Natural killer cell (primary cell): Measurements from ENCODE around the gene ABL1. TPM values are rescaled to one million over a fixed set of nuclear protein-coding genes. Genes with fewer than 3 reads are reported as not detected.

Source experiments
- ATAC-seq, 3 donors: fragments of 150-1000 bp in 2 of 3; fragments of 200-7000 bp in 1 of 3; cut with Tn5 transposase; 1 replicate in 1 of 3; 2 replicates in 2 of 3; pipeline ENCODE4 v1.10.0; 2021; ENCODE audit warnings: mild to moderate bottlenecking in 2 of 3, moderate library complexity in 2 of 3
- DNase-seq, 2 donors: peaks; one replicate each; pipeline versions ENCODE4 v3.0.0 to v3.0.0-alpha.2; 2013 to 2021; ENCODE audit warnings: mixed read lengths in 1 of 2
- H3K27ac ChIP-seq: one replicate; pipeline ENCODE4 v1.5.1; 2013; ENCODE audit warnings: mild to moderate bottlenecking, low read length
- H3K27me3 ChIP-seq: one replicate; pipeline ENCODE4 v1.6.1; 2013; ENCODE audit warnings: low read length; ENCODE audit not compliant: control insufficient read depth, insufficient read depth
- H3K36me3 ChIP-seq: one replicate; pipeline ENCODE4 v1.6.1; 2013; ENCODE audit warnings: low read length; ENCODE audit not compliant: control insufficient read depth, insufficient read depth
- H3K4me1 ChIP-seq: one replicate; pipeline ENCODE4 v1.6.1; 2013; ENCODE audit warnings: low read length; ENCODE audit not compliant: control insufficient read depth, insufficient read depth
- H3K4me3 ChIP-seq: one replicate; pipeline ENCODE4 v1.5.1; 2013; ENCODE audit warnings: low read length
- H3K9me3 ChIP-seq: one replicate; pipeline ENCODE4 v1.6.1; 2013; ENCODE audit warnings: low read length; ENCODE audit not compliant: control insufficient read depth, insufficient read depth
- H3K27ac Mint-ChIP-seq, 2 donors: one replicate each; pipeline ENCODE4 v1.8.0; 2022; ENCODE audit warnings: mild to moderate bottlenecking in 2 of 2, mixed read lengths in 2 of 2, moderate library complexity in 1 of 2
- H3K27me3 Mint-ChIP-seq, 2 donors: one replicate each; pipeline ENCODE4 v1.8.0; 2022; ENCODE audit warnings: low read depth in 2 of 2, mixed read lengths in 2 of 2
- H3K36me3 Mint-ChIP-seq: one replicate; pipeline ENCODE4 v1.8.0; 2022; ENCODE audit warnings: mixed read lengths
- H3K4me1 Mint-ChIP-seq, 2 donors: one replicate each; pipeline ENCODE4 v1.8.0; 2022; ENCODE audit warnings: mixed read lengths in 2 of 2
- H3K4me3 Mint-ChIP-seq: one replicate; pipeline ENCODE4 v1.8.0; 2022; ENCODE audit warnings: mild to moderate bottlenecking, moderate library complexity, mixed read lengths
- H3K9me3 Mint-ChIP-seq, 2 donors: one replicate each; pipeline ENCODE4 v1.8.0; 2022; ENCODE audit warnings: mixed read lengths in 2 of 2
- whole genome bisulfite sequencing: methylation state at CpG from one replicate; pipeline ENCODE4 v1.1.7; 2013; ENCODE audit warnings: missing lambda C conversion rate; ENCODE audit not compliant: insufficient coverage; 5-methylcytosine and 5-hydroxymethylcytosine counted together
- intact Hi-C: fragments of 100-400 bp; cut with micrococcal nuclease; formaldehyde crosslinking; loops from one replicate; pipeline ENCODE4 v1.14.2; 2022
- total RNA-seq, 4 donors: library from RNA; stranded (reverse); fragments of 120-200 nt in 1 of 4; gene quantifications; one replicate each; pipeline versions ENCODE4 v1.2.3 to v1.2.4, GENCODE V29; 2013 to 2022
- TF ChIP-seq, protein P1 (sequence below): fragments of 200-600 bp; IDR thresholded peaks from one replicate; pipeline ENCODE4 v1.8.0; 2022; ENCODE audit warnings: antibody characterized with exemption

Gene ABL1
- total RNA-seq, 3 donors from 2014 or later (not counting 1 experiment from before 2014, with no cell fraction given): 49.7 to 65.6 (median 53.8) TPM

DNA sequence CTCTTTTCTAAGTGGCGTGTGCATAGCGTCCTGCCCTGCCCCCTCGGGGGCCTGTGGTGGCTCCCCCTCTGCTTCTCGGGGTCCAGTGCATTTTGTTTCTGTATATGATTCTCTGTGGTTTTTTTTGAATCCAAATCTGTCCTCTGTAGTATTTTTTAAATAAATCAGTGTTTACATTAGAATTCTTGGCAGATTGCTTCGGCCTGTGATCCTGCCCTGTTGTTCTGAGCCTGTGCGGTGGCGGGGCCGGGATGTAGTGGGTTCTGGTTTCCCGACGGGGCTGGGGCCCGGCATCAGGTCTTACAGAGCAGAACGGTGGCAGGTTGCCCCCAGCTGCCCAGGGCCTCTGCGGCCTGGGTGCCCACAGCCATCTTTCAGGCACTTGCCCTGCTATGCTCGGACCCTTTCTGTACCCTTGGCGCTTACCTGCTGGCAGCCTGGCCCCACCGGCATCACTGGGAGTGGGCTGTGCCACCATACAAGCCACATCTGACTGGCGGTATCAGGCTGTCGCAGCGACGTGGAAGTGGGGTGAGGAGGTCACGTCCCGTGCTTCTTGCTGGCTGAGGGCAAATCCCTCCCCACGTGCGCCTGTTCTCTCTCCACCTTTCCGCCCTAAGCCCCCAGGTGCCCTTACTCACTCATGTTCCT is 52.6 kb downstream of the ABL1 start:
- intact Hi-C loops: no loop called here
- H3K9me3 Mint-ChIP-seq: no peaks in the 10 kb centered on the region
- no peak overlapping the region for H3K27ac Mint-ChIP-seq
- no peaks in the 10 kb centered on the region for H3K27me3 ChIP-seq
- ATAC-seq (no peak), DNase-seq (no peak)
- H3K27ac ChIP-seq: no peak overlapping the region
- no peak overlapping the region for H3K4me3 Mint-ChIP-seq
- no peaks in the 10 kb centered on the region for H3K27me3 Mint-ChIP-seq
- H3K36me3 Mint-ChIP-seq: peaks cover 7% of the 10 kb centered on the region
- no peaks in the 10 kb centered on the region for H3K4me1 ChIP-seq
- H3K4me3 ChIP-seq: no peak overlapping the region
- TF ChIP-seq, protein P1, sequence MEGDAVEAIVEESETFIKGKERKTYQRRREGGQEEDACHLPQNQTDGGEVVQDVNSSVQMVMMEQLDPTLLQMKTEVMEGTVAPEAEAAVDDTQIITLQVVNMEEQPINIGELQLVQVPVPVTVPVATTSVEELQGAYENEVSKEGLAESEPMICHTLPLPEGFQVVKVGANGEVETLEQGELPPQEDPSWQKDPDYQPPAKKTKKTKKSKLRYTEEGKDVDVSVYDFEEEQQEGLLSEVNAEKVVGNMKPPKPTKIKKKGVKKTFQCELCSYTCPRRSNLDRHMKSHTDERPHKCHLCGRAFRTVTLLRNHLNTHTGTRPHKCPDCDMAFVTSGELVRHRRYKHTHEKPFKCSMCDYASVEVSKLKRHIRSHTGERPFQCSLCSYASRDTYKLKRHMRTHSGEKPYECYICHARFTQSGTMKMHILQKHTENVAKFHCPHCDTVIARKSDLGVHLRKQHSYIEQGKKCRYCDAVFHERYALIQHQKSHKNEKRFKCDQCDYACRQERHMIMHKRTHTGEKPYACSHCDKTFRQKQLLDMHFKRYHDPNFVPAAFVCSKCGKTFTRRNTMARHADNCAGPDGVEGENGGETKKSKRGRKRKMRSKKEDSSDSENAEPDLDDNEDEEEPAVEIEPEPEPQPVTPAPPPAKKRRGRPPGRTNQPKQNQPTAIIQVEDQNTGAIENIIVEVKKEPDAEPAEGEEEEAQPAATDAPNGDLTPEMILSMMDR: no peak
- H3K4me1 Mint-ChIP-seq: no peaks in the 10 kb centered on the region
- 96% methylated on average over 24 of the region's 25 CpGs for WGBS
- H3K9me3 ChIP-seq: no peaks in the 10 kb centered on the region
- peaks cover 52% of the 10 kb centered on the region for H3K36me3 ChIP-seq

DNA sequence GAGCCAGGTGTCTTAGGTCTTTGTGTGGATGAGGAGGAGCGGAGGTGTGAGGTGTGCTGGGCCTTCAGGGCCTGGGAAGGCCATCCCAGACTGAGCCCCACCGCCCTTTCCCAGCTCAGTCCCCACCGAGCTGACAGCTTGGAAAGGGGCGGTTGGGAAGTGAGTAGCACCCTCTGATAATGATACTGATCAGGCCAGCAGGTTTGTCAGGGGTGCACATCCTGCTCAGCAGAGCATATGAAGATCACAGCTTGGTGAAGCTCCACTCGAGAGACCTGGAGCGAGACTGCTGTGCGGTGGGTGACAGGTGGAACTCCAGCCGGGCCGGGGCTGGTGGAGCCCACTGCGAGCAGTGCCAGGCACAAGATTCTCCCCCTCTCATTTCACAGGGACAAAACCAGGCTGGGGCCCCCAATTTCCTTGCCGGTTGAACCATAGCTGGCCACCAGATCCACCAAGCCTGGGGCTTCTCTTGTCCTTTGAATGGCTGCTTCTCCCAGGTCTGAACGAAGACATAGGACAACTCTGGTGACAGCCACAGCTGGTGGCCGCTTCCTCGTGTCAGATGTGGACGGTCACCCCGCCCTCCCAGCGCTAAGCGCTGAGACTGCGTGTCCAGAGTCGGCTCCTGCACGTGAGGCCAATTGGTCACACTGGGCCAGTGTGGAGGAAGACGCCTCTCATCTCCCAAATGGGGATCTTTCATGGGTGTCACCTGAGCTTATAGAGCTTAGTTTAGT is 53.3 kb downstream of the ABL1 start:
- no peaks in the 10 kb centered on the region for H3K9me3 ChIP-seq
- H3K4me1 ChIP-seq: peaks cover 2% of the 10 kb centered on the region
- no peak overlapping the region for H3K27ac Mint-ChIP-seq
- no peak overlapping the region for H3K4me3 Mint-ChIP-seq
- peaks cover 52% of the 10 kb centered on the region for H3K36me3 ChIP-seq
- peaks cover 7% of the 10 kb centered on the region for H3K36me3 Mint-ChIP-seq
- H3K9me3 Mint-ChIP-seq: no peaks in the 10 kb centered on the region
- H3K27me3 Mint-ChIP-seq: no peaks in the 10 kb centered on the region
- ATAC-seq: no peak
- no peaks in the 10 kb centered on the region for H3K27me3 ChIP-seq
- TF ChIP-seq, protein P1: no peak
- WGBS: 97% methylated on average over 22 of the region's 22 CpGs
- intact Hi-C loops: no loop called here
- H3K27ac ChIP-seq: no peak overlapping the region
- no peaks in the 10 kb centered on the region for H3K4me1 Mint-ChIP-seq
- DNase-seq: no peak
- H3K4me3 ChIP-seq: no peak overlapping the region

DNA sequence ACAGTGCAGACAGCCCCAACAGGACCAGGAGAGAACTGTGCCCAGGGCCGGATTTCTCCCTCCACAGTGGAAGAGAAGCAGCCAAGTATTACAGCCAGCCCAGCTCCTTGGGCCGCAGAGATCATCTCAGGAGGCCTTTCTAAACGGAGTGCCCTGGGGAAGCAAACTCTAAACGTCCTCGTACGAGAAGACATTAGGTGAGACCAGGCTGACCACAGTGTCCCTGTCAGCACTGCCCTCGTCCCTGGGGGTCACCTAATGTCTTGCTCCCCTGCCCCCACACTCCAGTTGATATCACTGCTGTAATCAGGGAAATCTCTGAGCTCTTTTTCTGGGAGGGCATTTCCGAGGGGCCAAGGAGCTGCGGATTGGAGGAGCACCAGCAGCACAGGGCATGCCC is 55.1 kb downstream of the ABL1 start:
- no peak overlapping the region for H3K4me3 Mint-ChIP-seq
- TF ChIP-seq, protein P1: no peak
- intact Hi-C loops: no loop called here
- DNase-seq (no peak), ATAC-seq (no peak)
- Histone ChIP-seq H3K4me3 (no peak overlapping the region), H3K9me3 (no peaks in the 10 kb centered on the region), H3K27me3 (no peaks in the 10 kb centered on the region), H3K4me1 (peaks cover 9% of the 10 kb centered on the region), H3K27ac (no peak overlapping the region), H3K36me3 (peaks cover 35% of the 10 kb centered on the region)
- H3K36me3 Mint-ChIP-seq: peaks cover 7% of the 10 kb centered on the region
- H3K27me3 Mint-ChIP-seq: no peaks in the 10 kb centered on the region
- H3K9me3 Mint-ChIP-seq: no peaks in the 10 kb centered on the region
- H3K27ac Mint-ChIP-seq: no peak overlapping the region
- 96% methylated on average over 9 of the region's 9 CpGs for WGBS
- no peaks in the 10 kb centered on the region for H3K4me1 Mint-ChIP-seq
